22Rv1 (cell line): ENCODE results near the gene ACE2.

Source experiments
- CTCF ChIP-seq: fragments of 450-650 bp; IDR thresholded peaks from 2 replicates; pipeline ENCODE4 v1.5.1; 2017; ENCODE audit warnings: mild to moderate bottlenecking
- ZFX ChIP-seq: fragments of 450-650 bp; IDR thresholded peaks from 2 replicates; pipeline ENCODE4 v1.6.1; 2017; ENCODE audit warnings: antibody characterized with exemption, borderline replicate concordance

- no peak for TF ChIP-seq CTCF
- no peak for TF ChIP-seq ZFX
Observed at GRCh38 chrX:15512401-15512965, 88.3 kb downstream of the ACE2 start.
